HEK293T (cell line): ENCODE results near the gene EPHB1.

Experiments used
- FOXM1 ChIP-seq: fragments of 450-650 bp; IDR thresholded peaks from 2 replicates; pipeline ENCODE4 v1.6.1; 2017; ENCODE audit warnings: mild to moderate bottlenecking, borderline replicate concordance
- SUZ12 ChIP-seq: fragments of 450-650 bp; IDR thresholded peaks from 2 replicates; pipeline ENCODE4 v1.6.1; 2016; ENCODE audit warnings: mild to moderate bottlenecking

GRCh38 chr3:134802428-134803050, 7.5 kb downstream of the EPHB1 start:
- TF ChIP-seq FOXM1 (no peak), SUZ12 (no peak)
